GM10847 (cell line): ENCODE results near the gene MSANTD4.

Source experiments
- POLR2A ChIP-seq: IDR thresholded peaks from 2 replicates; pipeline ENCODE4 v1.6.1; 2011; ENCODE audit not compliant: insufficient read length; ENCODE audit errors: extremely low read depth

The MSANTD4 gene

GRCh38 chr11:106022795-106023275, 795 bp upstream of the MSANTD4 start:
- TF ChIP-seq POLR2A = no peak

GRCh38 chr11:106021181-106021966, 666 bp downstream of the MSANTD4 start:
- TF ChIP-seq POLR2A = no peak

- TF ChIP-seq POLR2A = no peak
These were observed 4.9 kb downstream of the MSANTD4 start for GRCh38 chr11:106017093-106017492.

- TF ChIP-seq POLR2A = no peak
These were observed 7.0 kb downstream of the MSANTD4 start for GRCh38 chr11:106015066-106015465.

- no peak for TF ChIP-seq POLR2A
These were observed 7.4 kb downstream of the MSANTD4 start for GRCh38 chr11:106014620-106015019.

GRCh38 chr11:106014035-106014434, 8.0 kb downstream of the MSANTD4 start:
- no peak for TF ChIP-seq POLR2A

GRCh38 chr11:106012744-106013143, 9.3 kb downstream of the MSANTD4 start:
- no peak for TF ChIP-seq POLR2A

GRCh38 chr11:106011481-106011880, 10.6 kb downstream of the MSANTD4 start:
- TF ChIP-seq POLR2A = no peak

GRCh38 chr11:106001304-106002012, 20.6 kb downstream of the MSANTD4 start:
- TF ChIP-seq POLR2A = no peak

- TF ChIP-seq POLR2A = no peak
These were observed 30.2 kb downstream of the MSANTD4 start for GRCh38 chr11:105991888-105992287.

- no peak for TF ChIP-seq POLR2A
These were observed 32.9 kb downstream of the MSANTD4 start for GRCh38 chr11:105989124-105989523.

GRCh38 chr11:105988197-105988596, 33.8 kb downstream of the MSANTD4 start:
- TF ChIP-seq POLR2A = no peak

GRCh38 chr11:105986554-105986953, 35.5 kb downstream of the MSANTD4 start:
- no peak for TF ChIP-seq POLR2A

GRCh38 chr11:105979997-105980703, 41.9 kb downstream of the MSANTD4 start:
- no peak for TF ChIP-seq POLR2A

- TF ChIP-seq POLR2A = no peak
These were observed 46.9 kb downstream of the MSANTD4 start for GRCh38 chr11:105975128-105975527.

- TF ChIP-seq POLR2A = no peak
These were observed 52.3 kb downstream of the MSANTD4 start for GRCh38 chr11:105969756-105970155.

GRCh38 chr11:105968021-105968697, 53.9 kb downstream of the MSANTD4 start:
- no peak for TF ChIP-seq POLR2A
